ENCODE measurements around the gene MIER2.
"Not testable (repeated sequence)": the region's sequence is repeated elsewhere in the genome, so short reads cannot be mapped to it uniquely, and the experiment has no call there.

MIER2 gene

GRCh38 chr19:383922-384798 lies 39.6 kb upstream of the MIER2 start:
- no peaks in the 10 kb centered on the region for H3K36me3 ChIP-seq (ENCODE audit: insufficient read depth)
- H3K4me2 ChIP-seq = no peak overlapping the region
- no peak for TF ChIP-seq CTCF (conservative IDR thresholded peaks at IDR 0.05; ENCODE audit: low read depth, low read length)
- H3K4me1 ChIP-seq (ENCODE audit: low read depth, poor library complexity, severe bottlenecking) = no peaks in the 10 kb centered on the region
- H3K27me3 ChIP-seq (ENCODE audit: insufficient read depth, low read depth) = peaks cover 45% of the 10 kb centered on the region
- H4K20me1 ChIP-seq (ENCODE audit: insufficient read depth) = no peaks in the 10 kb centered on the region
- no peak overlapping the region for H3K27ac ChIP-seq
- no peaks in the 10 kb centered on the region for H3K79me2 ChIP-seq (ENCODE audit: insufficient read depth, low read depth)
- H2AFZ ChIP-seq (ENCODE audit: low read depth) = no peak overlapping the region
- no peak overlapping the region for H3K4me3 ChIP-seq (IDR thresholded peaks at IDR 0.05; ENCODE audit: insufficient read depth, low read depth, low read length)
- H3K9ac ChIP-seq = no peak overlapping the region

GRCh38 chr19:383040-383439 lies 38.4 kb upstream of the MIER2 start:
- TF ChIP-seq CTCF (conservative IDR thresholded peaks at IDR 0.05; ENCODE audit: low read depth, low read length) = no peak
- Histone ChIP-seq H3K4me3 (IDR thresholded peaks at IDR 0.05; ENCODE audit: insufficient read depth, low read depth, low read length) (no peak overlapping the region), H3K27me3 (ENCODE audit: insufficient read depth, low read depth) (peaks cover 53% of the 10 kb centered on the region), H3K79me2 (ENCODE audit: insufficient read depth, low read depth) (no peaks in the 10 kb centered on the region), H3K4me1 (ENCODE audit: low read depth, poor library complexity, severe bottlenecking) (no peaks in the 10 kb centered on the region), H2AFZ (ENCODE audit: low read depth) (no peak overlapping the region), H3K9ac (no peak overlapping the region), H3K27ac (no peak overlapping the region), H3K4me2 (no peak overlapping the region), H3K36me3 (ENCODE audit: insufficient read depth) (no peaks in the 10 kb centered on the region), H4K20me1 (ENCODE audit: insufficient read depth) (no peaks in the 10 kb centered on the region)

- not testable (repeated sequence) for H2AFZ ChIP-seq (ENCODE audit: low read depth); H3K79me2 ChIP-seq (ENCODE audit: insufficient read depth, low read depth); H4K20me1 ChIP-seq (ENCODE audit: insufficient read depth); H3K36me3 ChIP-seq (ENCODE audit: insufficient read depth); H3K4me3 ChIP-seq (IDR thresholded peaks at IDR 0.05; ENCODE audit: insufficient read depth, low read depth, low read length); H3K4me1 ChIP-seq (ENCODE audit: low read depth, poor library complexity, severe bottlenecking); H3K27ac ChIP-seq; H3K4me2 ChIP-seq; H3K9ac ChIP-seq
- H3K27me3 ChIP-seq (ENCODE audit: insufficient read depth, low read depth) = peaks cover 52% of the 10 kb centered on the region
Observed at GRCh38 chr19:382578-382977, 38.0 kb upstream of the MIER2 start.

- H3K4me1 ChIP-seq (ENCODE audit: low read depth, poor library complexity, severe bottlenecking); H3K4me2 ChIP-seq; H3K9ac ChIP-seq; H3K79me2 ChIP-seq (ENCODE audit: insufficient read depth, low read depth); H3K4me3 ChIP-seq (IDR thresholded peaks at IDR 0.05; ENCODE audit: insufficient read depth, low read depth, low read length); H2AFZ ChIP-seq (ENCODE audit: low read depth); H3K27ac ChIP-seq; H3K36me3 ChIP-seq (ENCODE audit: insufficient read depth); H4K20me1 ChIP-seq (ENCODE audit: insufficient read depth): not testable (repeated sequence)
- peaks cover 50% of the 10 kb centered on the region for H3K27me3 ChIP-seq (ENCODE audit: insufficient read depth, low read depth)
Observed at GRCh38 chr19:381901-382300, 37.3 kb upstream of the MIER2 start.

- H3K27ac ChIP-seq; H3K4me3 ChIP-seq (IDR thresholded peaks at IDR 0.05; ENCODE audit: insufficient read depth, low read depth, low read length); H3K79me2 ChIP-seq (ENCODE audit: insufficient read depth, low read depth); H3K36me3 ChIP-seq (ENCODE audit: insufficient read depth); H4K20me1 ChIP-seq (ENCODE audit: insufficient read depth); H2AFZ ChIP-seq (ENCODE audit: low read depth); H3K4me1 ChIP-seq (ENCODE audit: low read depth, poor library complexity, severe bottlenecking); H3K4me2 ChIP-seq; H3K9ac ChIP-seq: not testable (repeated sequence)
- peaks cover 50% of the 10 kb centered on the region for H3K27me3 ChIP-seq (ENCODE audit: insufficient read depth, low read depth)
Observed at GRCh38 chr19:380618-381219, 36.1 kb upstream of the MIER2 start.

GRCh38 chr19:379796-380195 lies 35.2 kb upstream of the MIER2 start:
- Histone ChIP-seq H3K4me2 (no peak overlapping the region), H3K27ac (no peak overlapping the region), H3K4me3 (IDR thresholded peaks at IDR 0.05; ENCODE audit: insufficient read depth, low read depth, low read length) (no peak overlapping the region), H3K79me2 (ENCODE audit: insufficient read depth, low read depth) (no peaks in the 10 kb centered on the region), H4K20me1 (ENCODE audit: insufficient read depth) (no peaks in the 10 kb centered on the region), H3K4me1 (ENCODE audit: low read depth, poor library complexity, severe bottlenecking) (no peaks in the 10 kb centered on the region), H3K36me3 (ENCODE audit: insufficient read depth) (no peaks in the 10 kb centered on the region), H3K27me3 (ENCODE audit: insufficient read depth, low read depth) (peaks cover 50% of the 10 kb centered on the region), H2AFZ (ENCODE audit: low read depth) (no peak overlapping the region), H3K9ac (no peak overlapping the region)
- TF ChIP-seq CTCF (conservative IDR thresholded peaks at IDR 0.05; ENCODE audit: low read depth, low read length) = no peak
